A673 (cell line): ENCODE measurements around the gene FGF14. TPM values are rescaled to one million over a fixed set of nuclear protein-coding genes. Genes with fewer than 3 reads are reported as not detected.

Source experiments
- BruUV-seq: library from RNA; stranded (reverse); fragments of 400-500 nt; replicated peaks from 2 replicates; lab custom pipeline; 2021; lab: Mats Ljungman, UMichigan
- CTCF ChIA-PET: fragments of 300-600 bp; sonication (Branson Sonifier 250); formaldehyde crosslinking; loops from one replicate; lab custom pipeline; 2022; ENCODE audit warnings: antibody characterized with exemption; lab: Charles Lee
- POLR2A ChIA-PET: fragments of 300-600 bp; sonication (Branson Sonifier 250); formaldehyde crosslinking; loops from one replicate; lab custom pipeline; 2022; ENCODE audit warnings: antibody characterized with exemption; ENCODE audit not compliant: low non-redundant PET; lab: Charles Lee
- DNase-seq: peaks from one replicate; pipeline ENCODE4 v3.0.0-alpha.2; 2015; ENCODE audit warnings: low spot score
- H3K27ac ChIP-seq: fragments of 200-600 bp; sonication (generic); 2 replicates; pipeline ENCODE4 v1.5.1; 2016; ENCODE audit warnings: mixed run types, low read depth, mild to moderate bottlenecking, mixed read lengths, antibody characterized with exemption, low read length; ENCODE audit not compliant: poor library complexity, severe bottlenecking
- H3K27me3 ChIP-seq: fragments of 200-600 bp; sonication (generic); replicated peaks from 2 replicates; pipeline ENCODE4 v1.6.1; 2017; ENCODE audit warnings: mixed run types, low read depth, mild to moderate bottlenecking, mixed read lengths, antibody characterized with exemption, low read length; ENCODE audit not compliant: insufficient read depth, poor library complexity
- H3K36me3 ChIP-seq: fragments of 200-600 bp; sonication (generic); 2 replicates; pipeline ENCODE4 v1.6.1; 2016; ENCODE audit warnings: mixed run types, mild to moderate bottlenecking, mixed read lengths, antibody characterized with exemption, low read length; ENCODE audit not compliant: insufficient read depth, poor library complexity, severe bottlenecking
- H3K4me1 ChIP-seq: fragments of 200-600 bp; sonication (generic); 2 replicates; pipeline ENCODE4 v1.6.1; 2017; ENCODE audit warnings: mixed run types, mild to moderate bottlenecking, mixed read lengths, antibody characterized with exemption, low read length; ENCODE audit not compliant: insufficient read depth, poor library complexity, severe bottlenecking
- H3K4me3 ChIP-seq: fragments of 200-600 bp; sonication (generic); 2 replicates; pipeline ENCODE4 v1.5.1; 2016; ENCODE audit warnings: low read depth, mixed run types, mild to moderate bottlenecking, mixed read lengths, low read length; ENCODE audit not compliant: poor library complexity, severe bottlenecking
- H3K9me3 ChIP-seq: fragments of 200-600 bp; sonication (generic); 2 replicates; pipeline ENCODE4 v1.6.1; 2016; ENCODE audit warnings: mixed run types, low read depth, mild to moderate bottlenecking, mixed read lengths, antibody characterized with exemption, low read length; ENCODE audit not compliant: poor library complexity, severe bottlenecking
- EZH2 ChIP-seq: fragments of 200-600 bp; sonication (generic); IDR thresholded peaks from 2 replicates; pipeline ENCODE4 v1.6.1; 2017; ENCODE audit warnings: borderline replicate concordance, low read depth, mild to moderate bottlenecking, mixed read lengths, antibody characterized with exemption, low read length; ENCODE audit not compliant: poor library complexity, severe bottlenecking
- intact Hi-C: fragments of 100-400 bp; cut with micrococcal nuclease; formaldehyde crosslinking; loops from one replicate; pipeline ENCODE4 v1.10.0; 2022; ENCODE audit not compliant: unreplicated experiment
- total RNA-seq: library from RNA; stranded (reverse); gene quantifications from 2 replicates; pipeline ENCODE4 v1.2.3, GENCODE V29; 2021
- TF ChIP-seq, protein P1 (sequence below): fragments of 300-800, 200-600 bp; sonication (generic); conservative IDR thresholded peaks from 2 replicates; pipeline ENCODE4 v1.5.1; 2017; ENCODE audit warnings: low read depth, mild to moderate bottlenecking, antibody characterized with exemption, low read length, moderate library complexity, mixed read lengths

The FGF14 gene
- total RNA-seq, 1 experiment from 2014 or later = 19.7 TPM

DNA sequence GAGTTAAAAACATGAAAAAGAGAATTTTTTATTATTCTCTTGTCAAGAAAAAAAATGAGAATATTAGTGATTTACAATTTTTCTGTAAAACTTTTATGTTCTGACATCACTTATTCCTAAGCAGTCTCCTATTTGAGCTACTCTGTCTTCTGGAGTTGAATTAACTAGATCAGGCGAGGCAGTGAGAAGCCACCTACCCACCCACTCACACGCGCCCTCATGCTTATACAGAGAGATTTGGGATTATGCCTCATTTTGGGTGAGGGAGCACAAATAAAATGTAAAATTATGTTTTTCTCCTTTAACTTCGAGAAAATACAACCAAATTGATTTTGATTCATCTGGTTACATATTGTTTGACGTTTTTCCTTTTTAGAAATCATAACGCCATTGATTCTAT lies 524.9 kb downstream of the FGF14 start:
- CTCF ChIA-PET = no interaction called here
- Histone ChIP-seq H3K36me3 (no peaks in the 10 kb centered on the region), H3K27ac (no peak overlapping the region), H3K4me3 (no peak overlapping the region), H3K4me1 (peaks cover under 1% of the 10 kb centered on the region), H3K27me3 (peaks cover 2% of the 10 kb centered on the region), H3K9me3 (no peaks in the 10 kb centered on the region)
- no TSS peak for BruUV-seq
- DNase-seq = no peak
- TF ChIP-seq, protein P1, sequence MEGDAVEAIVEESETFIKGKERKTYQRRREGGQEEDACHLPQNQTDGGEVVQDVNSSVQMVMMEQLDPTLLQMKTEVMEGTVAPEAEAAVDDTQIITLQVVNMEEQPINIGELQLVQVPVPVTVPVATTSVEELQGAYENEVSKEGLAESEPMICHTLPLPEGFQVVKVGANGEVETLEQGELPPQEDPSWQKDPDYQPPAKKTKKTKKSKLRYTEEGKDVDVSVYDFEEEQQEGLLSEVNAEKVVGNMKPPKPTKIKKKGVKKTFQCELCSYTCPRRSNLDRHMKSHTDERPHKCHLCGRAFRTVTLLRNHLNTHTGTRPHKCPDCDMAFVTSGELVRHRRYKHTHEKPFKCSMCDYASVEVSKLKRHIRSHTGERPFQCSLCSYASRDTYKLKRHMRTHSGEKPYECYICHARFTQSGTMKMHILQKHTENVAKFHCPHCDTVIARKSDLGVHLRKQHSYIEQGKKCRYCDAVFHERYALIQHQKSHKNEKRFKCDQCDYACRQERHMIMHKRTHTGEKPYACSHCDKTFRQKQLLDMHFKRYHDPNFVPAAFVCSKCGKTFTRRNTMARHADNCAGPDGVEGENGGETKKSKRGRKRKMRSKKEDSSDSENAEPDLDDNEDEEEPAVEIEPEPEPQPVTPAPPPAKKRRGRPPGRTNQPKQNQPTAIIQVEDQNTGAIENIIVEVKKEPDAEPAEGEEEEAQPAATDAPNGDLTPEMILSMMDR = no peak
- POLR2A ChIA-PET = no interaction called here
- intact Hi-C loops = no loop called here

DNA sequence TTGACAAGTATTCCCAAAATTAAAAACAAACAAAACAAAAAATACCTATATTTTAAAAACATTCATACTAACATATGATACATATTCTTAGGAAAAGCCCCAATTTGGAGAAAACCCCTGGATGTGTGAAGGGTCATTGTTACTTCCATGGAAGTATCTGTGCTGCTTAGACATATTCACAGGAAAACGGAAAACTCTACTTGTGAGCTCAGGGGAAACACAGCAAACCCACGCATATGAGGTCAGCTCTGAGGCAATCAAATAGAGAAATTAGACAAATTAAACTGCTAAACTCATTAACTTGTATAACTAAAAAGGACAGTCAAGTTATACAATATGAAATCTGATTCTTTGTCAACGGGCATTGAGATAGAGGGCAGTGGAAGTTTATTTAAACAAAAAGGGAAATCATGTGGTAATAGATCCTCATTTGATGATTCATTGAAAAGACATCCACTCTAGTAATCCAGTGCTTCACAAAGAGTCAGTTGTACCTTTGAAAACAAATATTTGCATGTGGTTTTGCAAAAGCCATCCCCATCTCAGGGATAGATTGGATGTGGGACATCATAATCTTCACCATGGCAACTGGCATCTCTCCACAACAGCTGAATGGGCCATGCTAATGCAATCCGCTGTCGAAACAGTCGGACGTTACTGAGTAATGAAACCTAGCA lies 526.0 kb downstream of the FGF14 start:
- BruUV-seq = no TSS peak
- Histone ChIP-seq H3K4me1 (no peaks in the 10 kb centered on the region), H3K9me3 (no peaks in the 10 kb centered on the region), H3K36me3 (no peaks in the 10 kb centered on the region), H3K27ac (no peak overlapping the region), H3K4me3 (no peak overlapping the region), H3K27me3 (no peaks in the 10 kb centered on the region)
- peak; percentile 39 for DNase-seq
- intact Hi-C loops = no loop called here
- POLR2A ChIA-PET = no interaction called here
- CTCF ChIA-PET = no interaction called here
- no peak for TF ChIP-seq EZH2
- TF ChIP-seq, protein P1 = no peak

DNA sequence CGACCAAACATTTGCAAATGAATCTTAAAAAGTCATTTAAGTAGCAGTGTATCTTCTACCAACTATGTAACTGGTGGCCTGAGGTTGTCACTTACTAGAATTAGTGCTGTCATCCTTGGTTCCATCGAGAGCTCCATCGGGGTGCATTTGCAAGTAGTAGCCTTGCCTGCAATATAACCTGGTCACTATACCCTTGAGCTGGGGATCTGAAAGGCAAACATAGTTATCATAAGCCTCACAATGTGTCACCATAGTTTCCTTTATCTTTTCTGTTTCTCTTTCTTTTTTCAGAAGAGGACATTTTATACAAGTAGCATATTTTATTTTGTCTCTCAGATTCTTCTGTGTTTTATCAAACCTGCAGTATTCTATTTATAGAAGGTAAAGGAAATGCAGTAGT lies 526.8 kb downstream of the FGF14 start:
- no peaks in the 10 kb centered on the region for H3K27me3 ChIP-seq
- no TSS peak for BruUV-seq
- CTCF ChIA-PET = no interaction called here
- DNase-seq = no peak
- no peak overlapping the region for H3K4me3 ChIP-seq
- no peak overlapping the region for H3K27ac ChIP-seq
- intact Hi-C loops = no loop called here
- H3K36me3 ChIP-seq = no peaks in the 10 kb centered on the region
- TF ChIP-seq, protein P1 = no peak
- TF ChIP-seq EZH2 = no peak
- POLR2A ChIA-PET = no interaction called here
- no peaks in the 10 kb centered on the region for H3K9me3 ChIP-seq
- no peaks in the 10 kb centered on the region for H3K4me1 ChIP-seq
